Transverse colon (tissue), 4 donors: ENCODE data around the gene IFNA8. TPM values are rescaled to one million over a fixed set of nuclear protein-coding genes. Genes with fewer than 3 reads are reported as not detected.
"Not testable (repeated sequence)": the region's sequence is repeated elsewhere in the genome, so short reads cannot be mapped to it uniquely, and the experiment has no call there.

ENCODE experiments used
- DNase-seq: peaks from one replicate; pipeline ENCODE4 v3.0.0-alpha.2; 2019
- H3K27ac ChIP-seq, 4 donors: fragments of 200-600 bp; sonication (generic); 2 replicates each; pipeline ENCODE4 v1.5.1; 2016 to 2018; ENCODE audit warnings: inconsistent platforms in 4 of 4
- H3K27me3 ChIP-seq: fragments of 200-600 bp; sonication (generic); 2 replicates; pipeline ENCODE4 v1.5.1; 2017; ENCODE audit warnings: inconsistent platforms
- H3K36me3 ChIP-seq, 4 donors: fragments of 200-600 bp; sonication (generic); 2 replicates each; pipeline ENCODE4 v1.5.1; 2017 to 2019; ENCODE audit warnings: inconsistent platforms in 4 of 4
- H3K4me1 ChIP-seq, 4 donors: fragments of 200-600 bp; sonication (generic); 2 replicates each; pipeline ENCODE4 v1.5.1; 2017 to 2020; ENCODE audit warnings: inconsistent platforms in 4 of 4
- H3K4me3 ChIP-seq, 4 donors: fragments of 200-600 bp; sonication (generic); 1 replicate in 1 of 4; 2 replicates in 3 of 4; pipeline versions ENCODE4 v1.5.1 to v1.6.1; 2017 to 2019; ENCODE audit warnings: inconsistent platforms in 4 of 4
- H3K9me3 ChIP-seq, 2 donors: fragments of 200-600 bp; sonication (generic); 2 replicates each; pipeline ENCODE4 v1.5.1; 2017 to 2019; ENCODE audit warnings: inconsistent platforms in 2 of 2
- EP300 ChIP-seq: sonication (generic); formaldehyde crosslinking; IDR thresholded peaks from one replicate; pipeline ENCODE4 v1.6.1; 2017; ENCODE audit warnings: antibody characterized with exemption, low read depth
- POLR2A ChIP-seq: fragments of 450-650 bp; IDR thresholded peaks from one replicate; pipeline ENCODE4 v1.6.1; 2016; ENCODE audit warnings: antibody characterized with exemption, mild to moderate bottlenecking, moderate library complexity
- POLR2AphosphoS5 ChIP-seq, 3 donors: sonication (generic); formaldehyde crosslinking; IDR thresholded peaks; one replicate each; pipeline ENCODE4 v1.6.1; 2016; ENCODE audit warnings: antibody characterized with exemption in 3 of 3
- WGBS, 2 donors: methylation state at CpG; one replicate each; pipeline ENCODE4 v1.1.5; 2018; ENCODE audit warnings: low coverage in 1 of 2; 5-methylcytosine and 5-hydroxymethylcytosine counted together
- in situ Hi-C, 4 donors: fragments of 200-750 bp; cut with MboI; loops; one replicate each; pipeline versions ENCODE4 v1.15.0 to v1.15.1; 2017; ENCODE audit warnings: low sequenced_read_pairs in 3 of 4, low pct_ligation_motif_present in 1 of 4, low pct_unique_long_range_greater_than_20kb in 1 of 4
- intact Hi-C: fragments of 100-400 bp; cut with DNase I; formaldehyde crosslinking; loops from one replicate; pipeline ENCODE4 v1.15.1; 2023; ENCODE audit warnings: low total_unique reads
- total RNA-seq, 4 donors: library from RNA; depleted of rRNA; stranded (reverse); fragments of >200 nt; gene quantifications; one replicate each; pipeline ENCODE4 v1.1.0, GENCODE V29; 2016
- TF ChIP-seq, protein P1 (sequence below), 5 experiments: fragments of 200-600 bp in 3 of 5; fragments of 450-650 bp in 2 of 5; sonication (generic) in 3 of 5; IDR thresholded peaks; 1 replicate in 2 of 5; 2 replicates in 3 of 5; pipeline ENCODE4 v1.5.1; 2016 to 2017; ENCODE audit warnings: antibody characterized with exemption in 5 of 5, inconsistent platforms in 3 of 5, mild to moderate bottlenecking in 2 of 5, moderate library complexity in 1 of 5

Gene IFNA8
- total RNA-seq, 4 donors from 2014 or later = not detected

DNA sequence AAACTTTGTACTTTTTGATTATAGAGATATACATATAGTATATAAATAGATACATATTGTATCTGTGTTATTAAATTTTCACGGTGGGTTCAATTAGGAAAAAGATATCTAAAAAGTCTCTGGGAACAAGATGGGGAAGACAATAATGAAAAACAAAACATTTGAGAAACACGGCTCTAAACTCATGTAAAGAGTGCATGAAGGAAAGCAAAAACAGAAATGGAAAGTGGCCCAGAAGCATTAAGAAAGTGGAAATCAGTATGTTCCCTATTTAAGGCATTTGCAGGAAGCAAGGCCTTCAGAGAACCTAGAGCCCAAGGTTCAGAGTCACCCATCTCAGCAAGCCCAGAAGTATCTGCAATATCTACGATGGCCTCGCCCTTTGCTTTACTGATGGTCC lies 31.2 kb downstream of the IFNA8 start, which contains the start of gene IFNA1:
Gene IFNA1, plus strand, starts transcription at position 301 of the 400 bp plus-strand sequence. Its CDS starts 69 bp downstream, at position 370.
- no peak for DNase-seq
- no peak for TF ChIP-seq POLR2AphosphoS5 (IDR thresholded peaks at IDR 0.05)
- no peak for TF ChIP-seq POLR2A
- Histone ChIP-seq H3K4me1 (no peaks in the 10 kb centered on the region), H3K4me3 (no peak within 1 kb of the TSS), H3K27me3 (no peaks in the 10 kb centered on the region), H3K27ac (no peak within 1 kb of the TSS), H3K36me3 (no peaks in the 10 kb centered on the region), H3K9me3 (no peaks in the 10 kb centered on the region)
- intact Hi-C loops = loop anchor here (5.0 kb wide), 1 partner anchor 177 kb away; no protein-coding TSS in a partner anchor
- 90 to 92% methylated on average over 2 to 4 of the region's 4 CpGs for WGBS, 2 donors
- in situ Hi-C loops = loop anchor here in 2 of 4 donors (10.0 to 25.0 kb wide), 2 partner anchors 115 to 128 kb away; partner anchors contain the start of gene IFNA5 (in 1 of the 2)

DNA sequence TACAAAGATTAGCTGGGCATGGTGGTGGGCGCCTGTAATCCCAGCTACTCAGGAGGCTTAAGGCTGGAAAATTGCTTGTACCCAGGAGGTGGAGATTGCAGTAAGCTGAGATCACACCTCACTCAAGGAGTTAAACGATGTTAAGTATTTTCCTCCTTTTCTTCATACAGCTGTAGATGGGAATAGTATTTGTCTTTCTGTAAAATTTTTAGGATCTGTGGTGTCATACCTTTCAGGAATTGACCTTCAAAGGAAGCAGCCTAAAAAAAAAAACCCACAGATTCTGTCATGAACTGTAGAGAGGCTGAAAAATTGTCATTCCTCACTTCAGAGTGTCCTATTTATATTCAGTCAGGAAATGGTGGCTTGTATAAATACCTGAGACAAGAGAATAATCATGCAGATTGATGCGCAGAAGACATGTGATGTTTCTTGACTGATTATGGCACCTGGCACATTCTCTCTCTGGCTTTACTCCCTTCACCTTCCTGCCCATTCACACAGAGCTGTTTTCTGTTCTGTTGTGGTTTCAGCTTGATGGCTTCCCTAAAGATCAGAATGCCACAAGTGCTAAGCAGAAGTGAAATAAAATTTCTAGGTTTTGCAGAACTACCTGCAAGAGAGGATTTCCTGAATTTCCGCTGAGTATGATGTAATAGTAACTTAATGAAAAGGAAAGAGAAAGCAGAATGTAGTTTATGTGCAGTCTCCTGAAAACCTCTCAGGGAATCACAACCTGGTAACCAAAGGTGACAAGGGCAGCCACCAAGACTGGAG lies 35.1 kb downstream of the IFNA8 start:
- no peak for DNase-seq
- intact Hi-C loops = loop anchor here (5.0 kb wide), 1 partner anchor 173 kb away; no protein-coding TSS in a partner anchor
- Histone ChIP-seq H3K4me1 (peaks cover 0 to 8% (median 0%) of the 10 kb centered on the region in 4 donors), H3K27ac (no peak overlapping the region), H3K27me3 (no peaks in the 10 kb centered on the region), H3K36me3 (no peaks in the 10 kb centered on the region), H3K9me3 (no peaks in the 10 kb centered on the region), H3K4me3 (no peak overlapping the region)
- 71 to 76% methylated on average over 4 of the region's 4 CpGs for WGBS, 2 donors
- TF ChIP-seq EP300 (no peak), POLR2AphosphoS5 (IDR thresholded peaks at IDR 0.05) (no peak), POLR2A (no peak)
- TF ChIP-seq, protein P1, sequence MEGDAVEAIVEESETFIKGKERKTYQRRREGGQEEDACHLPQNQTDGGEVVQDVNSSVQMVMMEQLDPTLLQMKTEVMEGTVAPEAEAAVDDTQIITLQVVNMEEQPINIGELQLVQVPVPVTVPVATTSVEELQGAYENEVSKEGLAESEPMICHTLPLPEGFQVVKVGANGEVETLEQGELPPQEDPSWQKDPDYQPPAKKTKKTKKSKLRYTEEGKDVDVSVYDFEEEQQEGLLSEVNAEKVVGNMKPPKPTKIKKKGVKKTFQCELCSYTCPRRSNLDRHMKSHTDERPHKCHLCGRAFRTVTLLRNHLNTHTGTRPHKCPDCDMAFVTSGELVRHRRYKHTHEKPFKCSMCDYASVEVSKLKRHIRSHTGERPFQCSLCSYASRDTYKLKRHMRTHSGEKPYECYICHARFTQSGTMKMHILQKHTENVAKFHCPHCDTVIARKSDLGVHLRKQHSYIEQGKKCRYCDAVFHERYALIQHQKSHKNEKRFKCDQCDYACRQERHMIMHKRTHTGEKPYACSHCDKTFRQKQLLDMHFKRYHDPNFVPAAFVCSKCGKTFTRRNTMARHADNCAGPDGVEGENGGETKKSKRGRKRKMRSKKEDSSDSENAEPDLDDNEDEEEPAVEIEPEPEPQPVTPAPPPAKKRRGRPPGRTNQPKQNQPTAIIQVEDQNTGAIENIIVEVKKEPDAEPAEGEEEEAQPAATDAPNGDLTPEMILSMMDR (IDR thresholded peaks at IDR 0.05) = no peak
- in situ Hi-C loops = loop anchor here in 2 of 4 donors (10.0 to 25.0 kb wide), 2 partner anchors 119 to 132 kb away; partner anchors contain the start of gene IFNA5 (in 1 of the 2)

DNA sequence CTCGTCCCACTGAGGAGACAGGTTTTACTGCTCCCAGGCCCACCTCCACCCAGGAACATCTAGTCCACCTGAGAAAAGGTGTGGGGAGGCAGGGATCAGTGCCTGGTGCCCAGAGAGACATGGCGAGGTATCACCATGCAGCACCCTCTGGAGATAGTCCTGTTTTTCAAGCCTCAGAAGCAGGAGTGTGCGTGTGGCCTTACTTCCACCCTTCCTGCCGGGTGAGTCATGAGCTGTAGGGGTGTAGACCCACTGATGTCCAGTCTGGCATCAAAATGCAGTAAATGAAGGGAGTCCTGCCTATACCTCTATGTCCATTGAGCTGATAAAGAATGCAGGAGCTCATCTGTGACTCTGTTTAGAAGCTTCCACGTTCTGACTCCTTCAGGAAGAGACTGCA lies 40.4 kb downstream of the IFNA8 start:
- in situ Hi-C loops = loop anchor here in 2 of 4 donors (10.0 to 25.0 kb wide), 2 partner anchors 125 to 137 kb away; partner anchors contain the start of gene IFNA5 (in 1 of the 2)
- intact Hi-C loops, H3K9me3 ChIP-seq, H3K27me3 ChIP-seq, DNase-seq, H3K4me3 ChIP-seq, H3K27ac ChIP-seq, H3K4me1 ChIP-seq, H3K36me3 ChIP-seq: not testable (repeated sequence)
- WGBS, 2 donors = 67 to 92% methylated on average over 1 to 5 of the region's 5 CpGs

DNA sequence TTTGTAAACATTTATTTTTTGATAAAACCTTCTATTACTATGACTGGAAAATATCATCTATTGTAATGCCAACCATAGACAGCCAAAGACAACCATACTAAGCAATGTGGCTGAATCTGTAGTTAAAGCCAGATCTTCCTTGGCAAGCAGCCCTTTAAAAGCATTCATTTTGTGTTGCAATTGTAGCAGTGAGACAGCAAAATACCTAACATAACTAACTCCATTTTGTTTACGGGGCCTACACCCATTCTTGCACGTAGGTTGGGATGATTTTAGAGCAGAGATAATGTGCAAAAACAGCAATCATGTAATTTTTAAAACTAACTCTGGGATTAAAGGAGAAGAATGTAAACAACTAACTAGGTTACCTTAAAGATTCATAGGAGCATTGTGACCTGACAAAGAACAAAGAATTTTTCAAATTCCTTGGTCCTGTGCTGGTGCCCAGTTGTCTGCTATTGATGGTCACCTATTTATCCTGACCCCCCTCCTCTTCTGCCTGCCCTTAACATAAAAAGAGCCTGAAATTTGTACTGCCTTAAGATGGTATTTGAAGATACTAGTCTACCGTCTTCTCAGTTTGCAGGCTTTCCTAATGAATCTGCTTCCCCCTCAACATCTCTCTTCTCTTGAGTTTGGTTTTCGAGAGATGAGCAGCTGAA lies 41.9 kb downstream of the IFNA8 start:
- Histone ChIP-seq H3K4me1 (peaks cover 0 to 6% (median 0%) of the 10 kb centered on the region in 4 donors), H3K27ac (no peak overlapping the region), H3K36me3 (no peaks in the 10 kb centered on the region), H3K27me3 (no peaks in the 10 kb centered on the region), H3K9me3 (no peaks in the 10 kb centered on the region), H3K4me3 (no peak overlapping the region)
- intact Hi-C loops (no loop called here), in situ Hi-C loops (loop anchor here in 2 of 4 donors (25.0 kb wide), 1 partner anchor 336 kb away; no protein-coding TSS in a partner anchor)
- no peak for TF ChIP-seq POLR2AphosphoS5 (IDR thresholded peaks at IDR 0.05)
- TF ChIP-seq, protein P1 (IDR thresholded peaks at IDR 0.05) = no peak
- no peak for TF ChIP-seq POLR2A
- no peak for TF ChIP-seq EP300
- no peak for DNase-seq
- WGBS, 2 donors = 53 to 67% methylated on average over 4 of the region's 4 CpGs

DNA sequence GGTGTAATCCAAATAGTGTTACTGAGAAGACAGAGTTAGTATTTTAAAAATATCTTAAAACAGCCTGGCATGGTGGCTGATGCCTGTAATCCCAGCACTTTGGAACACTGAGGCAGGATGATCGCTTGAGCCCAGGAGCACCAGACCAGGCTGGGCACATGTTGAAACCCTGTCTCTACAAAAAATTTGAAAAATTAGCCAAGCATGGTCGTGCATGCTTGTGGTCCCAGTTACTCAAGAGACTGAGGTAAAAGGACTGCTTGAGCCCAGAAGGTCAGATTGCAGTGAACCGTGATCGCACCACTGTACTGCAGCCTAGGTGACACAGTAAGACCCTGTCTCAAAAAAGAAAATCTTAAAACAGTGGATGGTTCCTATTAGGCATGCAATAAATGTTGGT lies 43.8 kb downstream of the IFNA8 start:
- in situ Hi-C loops (loop anchor here in 2 of 4 donors (25.0 kb wide), 1 partner anchor 335 kb away; no protein-coding TSS in a partner anchor), intact Hi-C loops (no loop called here)
- Histone ChIP-seq H3K4me3 (no peak overlapping the region), H3K27me3 (no peaks in the 10 kb centered on the region), H3K36me3 (no peaks in the 10 kb centered on the region), H3K4me1 (no peaks in the 10 kb centered on the region), H3K9me3 (no peaks in the 10 kb centered on the region), H3K27ac (no peak overlapping the region)
- 80% methylated on average over 4 of the region's 4 CpGs; no CpG with 5 or more reads in 1 of the 2 donors for WGBS, 2 donors
- TF ChIP-seq EP300 (no peak), POLR2A (no peak), POLR2AphosphoS5 (IDR thresholded peaks at IDR 0.05) (no peak)
- TF ChIP-seq, protein P1 (IDR thresholded peaks at IDR 0.05) = no peak
- no peak for DNase-seq
